ENCODE measurements around the gene RAB22A. TPM values are rescaled to one million over a fixed set of nuclear protein-coding genes. Genes with fewer than 3 reads are reported as not detected.

RAB22A gene
- total RNA-seq, 1 experiment from 2014 or later, result 9.9 TPM

- TF ChIP-seq, protein P1, sequence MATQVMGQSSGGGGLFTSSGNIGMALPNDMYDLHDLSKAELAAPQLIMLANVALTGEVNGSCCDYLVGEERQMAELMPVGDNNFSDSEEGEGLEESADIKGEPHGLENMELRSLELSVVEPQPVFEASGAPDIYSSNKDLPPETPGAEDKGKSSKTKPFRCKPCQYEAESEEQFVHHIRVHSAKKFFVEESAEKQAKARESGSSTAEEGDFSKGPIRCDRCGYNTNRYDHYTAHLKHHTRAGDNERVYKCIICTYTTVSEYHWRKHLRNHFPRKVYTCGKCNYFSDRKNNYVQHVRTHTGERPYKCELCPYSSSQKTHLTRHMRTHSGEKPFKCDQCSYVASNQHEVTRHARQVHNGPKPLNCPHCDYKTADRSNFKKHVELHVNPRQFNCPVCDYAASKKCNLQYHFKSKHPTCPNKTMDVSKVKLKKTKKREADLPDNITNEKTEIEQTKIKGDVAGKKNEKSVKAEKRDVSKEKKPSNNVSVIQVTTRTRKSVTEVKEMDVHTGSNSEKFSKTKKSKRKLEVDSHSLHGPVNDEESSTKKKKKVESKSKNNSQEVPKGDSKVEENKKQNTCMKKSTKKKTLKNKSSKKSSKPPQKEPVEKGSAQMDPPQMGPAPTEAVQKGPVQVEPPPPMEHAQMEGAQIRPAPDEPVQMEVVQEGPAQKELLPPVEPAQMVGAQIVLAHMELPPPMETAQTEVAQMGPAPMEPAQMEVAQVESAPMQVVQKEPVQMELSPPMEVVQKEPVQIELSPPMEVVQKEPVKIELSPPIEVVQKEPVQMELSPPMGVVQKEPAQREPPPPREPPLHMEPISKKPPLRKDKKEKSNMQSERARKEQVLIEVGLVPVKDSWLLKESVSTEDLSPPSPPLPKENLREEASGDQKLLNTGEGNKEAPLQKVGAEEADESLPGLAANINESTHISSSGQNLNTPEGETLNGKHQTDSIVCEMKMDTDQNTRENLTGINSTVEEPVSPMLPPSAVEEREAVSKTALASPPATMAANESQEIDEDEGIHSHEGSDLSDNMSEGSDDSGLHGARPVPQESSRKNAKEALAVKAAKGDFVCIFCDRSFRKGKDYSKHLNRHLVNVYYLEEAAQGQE (IDR thresholded peaks at IDR 0.05; ENCODE audit: low read depth), result no peak
- no peak for TF ChIP-seq CEBPB (IDR thresholded peaks at IDR 0.05; ENCODE audit: low read depth)
- no peak for TF ChIP-seq POLR2AphosphoS5 (IDR thresholded peaks at IDR 0.05; ENCODE audit: low read depth, low read length)
- no peak for TF ChIP-seq ELF1 (IDR thresholded peaks at IDR 0.05; ENCODE audit: borderline replicate concordance, low read depth)
Measured at GRCh38 chr20:58264271-58264670, 45.2 kb upstream of the RAB22A start (continued).

GRCh38 chr20:58267389-58268215 is 41.9 kb upstream of the RAB22A start:
- Histone ChIP-seq H3K9ac (ENCODE audit: low read length) (no peak overlapping the region), H3K4me1 (ENCODE audit: control insufficient read depth in 1 of 2, insufficient read depth in 2 of 2, low read length in 2 of 2) (peaks cover 0 to 13% of the 10 kb centered on the region in 2 experiments; a peak in 1 of 4 replicates), H2AFZ (ENCODE audit: low read depth, low read length, poor library complexity, severe bottlenecking) (no peak overlapping the region), H3K9me2 (ENCODE audit: insufficient read depth) (no peaks in the 10 kb centered on the region), H3K9me3 (ENCODE audit: control insufficient read depth in 1 of 2, insufficient read depth in 1 of 2, low read depth in 1 of 2, low read length in 2 of 2) (no peaks in the 10 kb centered on the region), H3K4me2 (ENCODE audit: low read length) (no peak overlapping the region), H3K36me3 (ENCODE audit: control insufficient read depth in 1 of 2, insufficient read depth in 2 of 2, low read length in 2 of 2) (no peaks in the 10 kb centered on the region), H3K27me3 (ENCODE audit: insufficient read depth, low read length) (no peaks in the 10 kb centered on the region), H4K20me1 (ENCODE audit: insufficient read depth) (no peaks in the 10 kb centered on the region), H3K4me3 (replicated peaks in 1 of 2; ENCODE audit: low read depth in 1 of 2, low read length in 2 of 2) (no peak overlapping the region), H3K79me2 (ENCODE audit: insufficient read depth, low read length) (no peaks in the 10 kb centered on the region), H3K27ac (ENCODE audit: low read depth, low read length) (no peak overlapping the region)
- no peak for TF ChIP-seq POLR2AphosphoS5 (IDR thresholded peaks at IDR 0.05; ENCODE audit: low read depth, low read length)
- TF ChIP-seq, protein P2, sequence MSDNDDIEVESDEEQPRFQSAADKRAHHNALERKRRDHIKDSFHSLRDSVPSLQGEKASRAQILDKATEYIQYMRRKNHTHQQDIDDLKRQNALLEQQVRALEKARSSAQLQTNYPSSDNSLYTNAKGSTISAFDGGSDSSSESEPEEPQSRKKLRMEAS (IDR thresholded peaks at IDR 0.05), result no peak
- no peak for TF ChIP-seq EGR1 (IDR thresholded peaks at IDR 0.05; ENCODE audit: low read depth)
- no TSS peak for BruUV-seq (replicated peaks)
- ChIA-PET POLR2A (no interaction called here), RAD21 (ENCODE audit: low non-redundant PET in 1 of 2, low total read pairs in 2 of 2, uncharacterized antibody in 2 of 2, unreplicated experiment in 2 of 2) (no interaction called here), CTCF (no interaction called here)
- no peak for DNase-seq (ENCODE audit: low read depth, low spot score)
- ATAC-seq, result no peak
- intact Hi-C loops (cut with micrococcal nuclease), result no loop called here

Data from HCT116 (cell line).